Activated naive CD8-positive, alpha-beta T cell (primary cell): ENCODE data around the gene APBB2.

Source experiments
- H3K27ac Mint-ChIP-seq: one replicate; pipeline ENCODE4 v1.8.0; 2021; ENCODE audit warnings: mixed read lengths
- H3K27me3 Mint-ChIP-seq: one replicate; pipeline ENCODE4 v1.8.0; 2021; ENCODE audit warnings: mixed read lengths
- H3K36me3 Mint-ChIP-seq: one replicate; pipeline ENCODE4 v1.8.0; 2021; ENCODE audit warnings: mixed read lengths
- H3K4me1 Mint-ChIP-seq: one replicate; pipeline ENCODE4 v1.8.0; 2021; ENCODE audit warnings: low read depth, mixed read lengths
- H3K4me3 Mint-ChIP-seq: one replicate; pipeline ENCODE4 v1.8.0; 2021; ENCODE audit warnings: mild to moderate bottlenecking, mixed read lengths
- H3K9me3 Mint-ChIP-seq: one replicate; pipeline ENCODE4 v1.8.0; 2021; ENCODE audit warnings: low read depth, mixed read lengths

APBB2 gene

DNA sequence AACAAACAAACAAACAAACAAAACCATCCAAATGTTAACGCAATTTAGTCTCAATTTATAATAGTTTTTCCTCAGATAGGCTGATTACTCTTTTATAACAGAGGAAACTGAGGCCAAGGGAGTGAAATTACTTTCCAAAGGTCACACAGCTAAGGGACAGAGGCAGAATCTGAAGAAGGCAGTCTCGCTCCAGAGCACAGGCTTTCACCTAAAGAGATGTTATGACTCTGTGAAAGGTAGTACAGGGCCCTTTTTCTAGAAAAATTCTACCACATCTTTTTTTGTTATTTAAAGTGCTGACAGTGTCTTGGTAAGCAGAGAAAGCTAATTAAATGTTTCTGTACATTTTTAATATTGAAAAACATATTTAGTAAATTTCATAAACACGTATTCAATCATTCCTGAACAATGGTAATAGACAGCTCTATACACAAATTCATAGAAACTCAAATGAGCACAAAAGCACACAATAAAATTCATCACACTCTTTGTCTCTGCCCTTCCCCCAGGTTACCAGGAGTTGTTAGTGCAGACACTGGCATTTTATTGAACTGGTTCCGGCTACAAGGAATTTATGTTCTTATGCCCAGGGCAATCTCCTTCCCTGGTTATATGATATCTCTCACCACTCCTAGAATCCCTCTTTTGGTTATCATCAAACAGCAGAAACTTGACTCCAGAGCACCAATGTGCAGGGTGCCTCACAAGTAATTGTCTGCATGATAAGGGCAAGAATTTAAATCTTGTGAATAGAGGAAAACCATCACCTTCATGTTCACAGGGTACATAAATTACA, 7.7 kb upstream of the APBB2 start:
- no peaks in the 10 kb centered on the region for H3K4me1 Mint-ChIP-seq
- H3K4me3 Mint-ChIP-seq = no peak overlapping the region
- no peaks in the 10 kb centered on the region for H3K36me3 Mint-ChIP-seq
- no peaks in the 10 kb centered on the region for H3K9me3 Mint-ChIP-seq
- H3K27me3 Mint-ChIP-seq = peaks cover 17% of the 10 kb centered on the region
- no peak overlapping the region for H3K27ac Mint-ChIP-seq

DNA sequence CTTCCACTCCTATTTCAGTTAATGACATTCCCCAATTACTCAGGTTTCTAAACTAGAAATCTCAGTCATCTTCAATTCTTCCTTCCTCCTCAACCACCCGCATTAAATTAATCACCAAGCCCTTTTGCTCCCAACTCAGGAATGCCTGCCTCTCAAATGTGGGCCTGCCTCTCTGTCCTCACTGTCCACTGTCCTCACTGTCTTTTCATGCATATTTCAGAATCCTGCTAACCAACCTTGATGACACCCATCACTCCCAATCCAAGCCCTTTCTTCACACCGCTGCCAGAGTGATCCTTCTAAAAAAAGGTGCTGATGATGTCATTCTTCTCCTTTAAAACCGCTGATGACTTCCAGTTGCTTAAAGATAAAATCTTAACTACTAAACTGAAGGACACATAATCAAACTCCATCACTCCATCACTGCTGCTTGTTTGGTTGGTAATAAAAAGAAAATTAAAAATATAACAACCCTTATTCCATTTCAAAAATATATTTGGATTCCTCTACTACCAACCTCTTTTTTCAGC, 5.1 kb upstream of the APBB2 start:
- Mint-ChIP-seq H3K4me1 (peaks cover 16% of the 10 kb centered on the region), H3K9me3 (no peaks in the 10 kb centered on the region), H3K4me3 (no peak overlapping the region), H3K36me3 (no peaks in the 10 kb centered on the region), H3K27me3 (peaks cover 25% of the 10 kb centered on the region), H3K27ac (no peak overlapping the region)

GRCh38 chr4:41218703-41219102, 4.4 kb upstream of the APBB2 start:
- no peaks in the 10 kb centered on the region for H3K36me3 Mint-ChIP-seq
- no peak overlapping the region for H3K4me3 Mint-ChIP-seq
- peaks cover 16% of the 10 kb centered on the region for H3K4me1 Mint-ChIP-seq
- no peaks in the 10 kb centered on the region for H3K9me3 Mint-ChIP-seq
- peaks cover 22% of the 10 kb centered on the region for H3K27me3 Mint-ChIP-seq
- no peak overlapping the region for H3K27ac Mint-ChIP-seq

DNA sequence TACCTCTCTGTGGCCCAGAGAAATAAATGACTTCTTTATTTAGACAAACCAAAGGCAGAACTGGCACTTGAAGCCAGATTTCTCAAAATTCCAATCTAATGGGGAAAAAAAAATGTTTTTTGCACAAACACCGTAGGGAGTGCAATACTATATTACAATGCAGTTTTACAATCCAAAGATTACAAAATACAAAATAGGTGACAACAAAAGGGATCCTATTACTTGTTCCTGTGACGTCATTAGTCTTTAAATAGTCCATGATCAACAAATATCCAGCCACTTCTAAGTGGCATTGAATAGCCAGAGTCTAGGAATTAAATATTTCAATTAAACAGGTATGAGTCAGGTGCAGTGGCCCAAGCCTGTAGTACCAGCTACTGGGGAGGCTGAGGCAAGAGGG, 3.0 kb upstream of the APBB2 start:
- H3K4me3 Mint-ChIP-seq = peak overlapping the region; percentile 85
- no peaks in the 10 kb centered on the region for H3K9me3 Mint-ChIP-seq
- no peaks in the 10 kb centered on the region for H3K36me3 Mint-ChIP-seq
- H3K4me1 Mint-ChIP-seq = peaks cover 26% of the 10 kb centered on the region
- no peak overlapping the region for H3K27ac Mint-ChIP-seq
- H3K27me3 Mint-ChIP-seq = peaks cover 28% of the 10 kb centered on the region

DNA sequence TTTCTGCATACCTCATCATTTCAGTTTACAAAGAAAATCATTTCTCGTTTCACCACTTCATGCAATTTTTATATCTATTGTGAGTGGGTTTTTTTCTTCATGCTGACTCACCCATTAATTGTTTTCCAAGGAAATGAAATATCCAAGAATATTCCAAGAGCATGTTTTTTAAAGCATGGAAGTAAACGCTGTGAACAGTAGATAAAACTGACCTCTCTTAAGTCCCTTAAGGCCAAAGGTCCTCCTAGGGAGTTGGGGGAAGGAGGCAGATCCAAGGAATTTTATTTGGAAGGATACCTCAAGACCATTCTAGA, 2.6 kb upstream of the APBB2 start:
- Mint-ChIP-seq H3K4me1 (peaks cover 26% of the 10 kb centered on the region), H3K4me3 (peak overlapping the region; percentile 85), H3K27me3 (peaks cover 29% of the 10 kb centered on the region), H3K9me3 (no peaks in the 10 kb centered on the region), H3K27ac (peak overlapping the region; percentile 82), H3K36me3 (no peaks in the 10 kb centered on the region)

DNA sequence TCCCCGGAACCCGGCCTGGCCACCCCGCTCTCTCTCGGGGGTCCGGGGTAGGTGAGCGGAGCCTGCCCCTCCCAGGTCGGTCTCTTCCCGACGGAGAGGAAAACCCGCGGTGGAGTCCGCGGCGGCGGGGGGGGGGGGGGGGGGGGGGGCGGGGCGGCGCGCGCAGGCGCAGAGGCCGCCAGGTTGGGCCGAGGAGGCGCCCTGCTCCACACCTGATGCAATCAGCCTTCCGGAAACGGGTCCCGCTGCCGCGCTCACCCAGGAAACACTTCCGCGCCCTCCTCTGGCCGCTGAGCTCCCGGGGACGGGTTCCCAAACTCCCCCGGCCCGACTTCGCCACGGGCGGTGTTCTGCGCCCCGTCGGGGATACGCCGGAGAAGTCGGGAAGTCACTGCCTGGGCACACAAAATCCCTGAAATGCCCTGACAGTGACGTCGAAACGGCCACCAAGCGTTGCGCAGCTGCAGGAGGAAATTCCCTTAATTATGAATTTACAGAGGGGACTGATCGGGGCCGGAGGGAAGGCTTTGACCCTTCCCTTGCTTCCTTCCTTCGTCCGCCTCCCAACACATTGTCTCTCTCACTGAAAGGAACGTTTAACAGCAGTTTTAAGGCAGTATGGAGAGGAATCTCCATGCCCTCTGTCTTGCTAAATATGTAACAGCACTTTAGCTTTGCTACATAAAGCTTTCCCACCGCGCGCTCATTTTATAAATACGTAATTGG, 2.1 kb upstream of the APBB2 start:
- no peaks in the 10 kb centered on the region for H3K9me3 Mint-ChIP-seq
- H3K27me3 Mint-ChIP-seq = peaks cover 33% of the 10 kb centered on the region
- peak overlapping the region; percentile 85 for H3K4me3 Mint-ChIP-seq
- H3K36me3 Mint-ChIP-seq = no peaks in the 10 kb centered on the region
- peak overlapping the region; percentile 82 for H3K27ac Mint-ChIP-seq
- H3K4me1 Mint-ChIP-seq = peaks cover 26% of the 10 kb centered on the region

- H3K27ac Mint-ChIP-seq = peak overlapping the region; percentile 64
- H3K36me3 Mint-ChIP-seq = no peaks in the 10 kb centered on the region
- H3K9me3 Mint-ChIP-seq = no peaks in the 10 kb centered on the region
- peak overlapping the region; percentile 83 for H3K4me3 Mint-ChIP-seq
- H3K27me3 Mint-ChIP-seq = peaks cover 33% of the 10 kb centered on the region
- peaks cover 26% of the 10 kb centered on the region for H3K4me1 Mint-ChIP-seq
Observed at GRCh38 chr4:41215969-41216293, 1.6 kb upstream of the APBB2 start.

DNA sequence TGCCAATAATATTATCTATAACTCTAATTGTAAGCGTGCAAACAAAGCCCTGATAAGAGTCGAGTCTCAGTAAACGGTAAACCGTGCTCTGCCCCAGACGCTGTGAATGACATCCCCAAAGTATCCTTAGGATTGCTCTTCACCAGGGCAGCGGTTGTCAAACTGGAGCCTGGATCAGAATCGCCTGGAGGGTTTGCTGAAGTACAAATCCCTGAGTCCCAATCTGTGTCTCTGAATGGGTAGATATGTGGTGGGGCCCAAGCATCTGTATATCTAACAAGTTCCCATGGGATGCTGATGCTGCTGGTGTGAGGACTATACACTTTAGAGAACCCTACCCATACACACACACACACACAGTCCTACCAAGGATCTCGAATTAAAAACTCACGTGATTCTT, 813 bp upstream of the APBB2 start:
- Mint-ChIP-seq H3K27me3 (peaks cover 33% of the 10 kb centered on the region), H3K27ac (no peak overlapping the region), H3K9me3 (no peaks in the 10 kb centered on the region), H3K4me3 (peak overlapping the region; percentile 83), H3K4me1 (peaks cover 26% of the 10 kb centered on the region), H3K36me3 (no peaks in the 10 kb centered on the region)

GRCh38 chr4:41214825-41215146, 444 bp upstream of the APBB2 start:
- H3K27me3 Mint-ChIP-seq = peaks cover 33% of the 10 kb centered on the region

DNA sequence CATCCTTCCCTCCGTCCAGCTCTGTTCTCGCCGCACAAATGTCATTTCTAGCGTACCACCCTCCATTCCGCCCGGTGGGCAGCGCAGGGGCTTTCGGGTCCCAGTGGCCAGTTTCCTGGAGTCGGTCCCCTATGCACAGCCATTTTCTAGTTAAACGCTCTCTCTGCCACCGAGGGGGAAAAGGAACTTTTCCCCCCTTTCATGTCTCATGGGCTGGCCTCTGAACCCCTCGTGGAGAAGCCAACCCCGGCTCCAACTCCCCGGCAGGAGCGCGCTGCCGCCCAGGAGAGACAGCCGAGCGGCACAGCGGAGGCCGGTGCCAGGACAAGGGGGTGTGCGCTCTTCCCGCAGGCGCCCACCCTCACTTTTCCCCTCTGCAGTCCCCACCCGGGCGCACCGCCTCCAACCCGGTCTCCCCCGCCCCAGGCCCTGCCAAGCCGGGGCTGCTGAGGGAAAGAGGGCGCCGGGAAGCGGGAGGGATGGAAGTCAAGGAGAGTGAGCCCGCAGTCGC, 662 bp downstream of the APBB2 start:
- Mint-ChIP-seq H3K4me1 (peaks cover 26% of the 10 kb centered on the region), H3K36me3 (no peaks in the 10 kb centered on the region), H3K4me3 (peak overlapping the region; percentile 82), H3K27me3 (peaks cover 30% of the 10 kb centered on the region), H3K27ac (no peak overlapping the region), H3K9me3 (no peaks in the 10 kb centered on the region)

More at GRCh38 chr4:41214825-41215146, 444 bp upstream of the APBB2 start:
- no peak overlapping the region for H3K27ac Mint-ChIP-seq
- H3K4me3 Mint-ChIP-seq = peak overlapping the region; percentile 70
- no peaks in the 10 kb centered on the region for H3K36me3 Mint-ChIP-seq
- peaks cover 26% of the 10 kb centered on the region for H3K4me1 Mint-ChIP-seq
- no peaks in the 10 kb centered on the region for H3K9me3 Mint-ChIP-seq

GRCh38 chr4:41212616-41213203, 1.6 kb downstream of the APBB2 start:
- peaks cover 32% of the 10 kb centered on the region for H3K27me3 Mint-ChIP-seq
- H3K4me3 Mint-ChIP-seq = peak overlapping the region; percentile 82
- no peaks in the 10 kb centered on the region for H3K9me3 Mint-ChIP-seq
- peaks cover 26% of the 10 kb centered on the region for H3K4me1 Mint-ChIP-seq
- no peaks in the 10 kb centered on the region for H3K36me3 Mint-ChIP-seq
- no peak overlapping the region for H3K27ac Mint-ChIP-seq

- no peaks in the 10 kb centered on the region for H3K36me3 Mint-ChIP-seq
- H3K4me1 Mint-ChIP-seq = peaks cover 26% of the 10 kb centered on the region
- H3K9me3 Mint-ChIP-seq = no peaks in the 10 kb centered on the region
- H3K27me3 Mint-ChIP-seq = peaks cover 36% of the 10 kb centered on the region
- H3K4me3 Mint-ChIP-seq = no peak overlapping the region
- H3K27ac Mint-ChIP-seq = no peak overlapping the region
Observed at GRCh38 chr4:41211951-41212615, 2.3 kb downstream of the APBB2 start.

DNA sequence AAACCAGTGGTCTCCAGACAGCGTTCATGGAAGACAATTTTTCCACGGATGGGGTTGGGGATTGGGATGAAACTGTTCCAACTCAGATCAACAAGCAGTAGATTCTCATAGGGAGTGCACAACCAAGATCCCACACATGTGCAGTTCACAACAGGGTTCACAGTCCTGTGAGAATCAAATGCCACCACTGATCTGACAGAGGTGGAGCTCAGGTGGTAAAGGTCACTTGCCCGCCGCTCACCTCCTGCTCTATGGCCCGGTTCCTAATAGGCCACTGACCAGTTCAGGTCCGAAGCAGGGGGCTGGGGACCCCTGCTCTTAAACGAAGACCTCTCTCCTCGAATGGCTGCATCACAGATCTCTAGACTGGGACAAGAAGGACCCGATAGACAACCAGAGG, 4.4 kb downstream of the APBB2 start:
- no peak overlapping the region for H3K27ac Mint-ChIP-seq
- H3K4me1 Mint-ChIP-seq = peaks cover 11% of the 10 kb centered on the region
- no peaks in the 10 kb centered on the region for H3K9me3 Mint-ChIP-seq
- no peak overlapping the region for H3K4me3 Mint-ChIP-seq
- no peaks in the 10 kb centered on the region for H3K36me3 Mint-ChIP-seq
- peaks cover 31% of the 10 kb centered on the region for H3K27me3 Mint-ChIP-seq

DNA sequence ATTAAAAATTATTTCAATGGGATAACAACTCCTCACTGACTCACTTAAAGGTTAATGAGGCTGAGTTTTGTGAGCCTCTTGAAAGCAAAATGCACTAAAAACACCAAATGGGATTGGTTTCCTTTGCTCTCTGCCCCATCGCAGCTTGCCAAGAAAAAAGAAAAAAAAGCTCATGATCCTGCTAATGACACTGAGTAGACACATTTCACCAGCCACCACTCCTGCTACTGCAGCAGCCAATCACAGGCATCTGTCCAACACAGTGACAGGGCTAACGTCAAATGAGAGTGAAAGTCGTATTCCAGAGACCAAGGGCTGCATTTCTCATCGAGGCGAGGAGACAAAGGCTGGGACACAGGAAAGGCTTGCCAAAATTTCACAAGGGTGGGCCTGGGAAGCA, 5.2 kb downstream of the APBB2 start:
- peaks cover 9% of the 10 kb centered on the region for H3K4me1 Mint-ChIP-seq
- no peaks in the 10 kb centered on the region for H3K36me3 Mint-ChIP-seq
- peaks cover 30% of the 10 kb centered on the region for H3K27me3 Mint-ChIP-seq
- H3K4me3 Mint-ChIP-seq = no peak overlapping the region
- H3K9me3 Mint-ChIP-seq = no peaks in the 10 kb centered on the region
- H3K27ac Mint-ChIP-seq = no peak overlapping the region

- H3K4me1 Mint-ChIP-seq = no peaks in the 10 kb centered on the region
- no peak overlapping the region for H3K4me3 Mint-ChIP-seq
- H3K9me3 Mint-ChIP-seq = no peaks in the 10 kb centered on the region
- peaks cover 26% of the 10 kb centered on the region for H3K27me3 Mint-ChIP-seq
- H3K27ac Mint-ChIP-seq = no peak overlapping the region
- no peaks in the 10 kb centered on the region for H3K36me3 Mint-ChIP-seq
Observed at GRCh38 chr4:41207291-41207831, 7.0 kb downstream of the APBB2 start.
